ENCODE results near the gene NRAS. TPM values are rescaled to one million over a fixed set of nuclear protein-coding genes. Genes with fewer than 3 reads are reported as not detected.
"Not testable (repeated sequence)": the region's sequence is repeated elsewhere in the genome, so short reads cannot be mapped to it uniquely, and the experiment has no call there.

NRAS gene
- total and polyA plus RNA-seq, 2 experiments from 2014 or later, result 30.0 to 31.9 TPM

GRCh38 chr1:114756009-114756892 is 39.7 kb upstream of the NRAS start:
- no peaks in the 10 kb centered on the region for H3K9me3 ChIP-seq (ENCODE audit: low read depth)
- H3K27me3 ChIP-seq, result no peaks in the 10 kb centered on the region
- no peak for TF ChIP-seq CTCF (IDR thresholded peaks at IDR 0.05; ENCODE audit: low read depth, low read length)
- no peaks in the 10 kb centered on the region for H3K36me3 ChIP-seq
- peak overlapping the region; percentile 99 for H3K4me3 ChIP-seq
- H3K27ac ChIP-seq, result peak overlapping the region; percentile 100
- DNase-seq (ENCODE audit: low read depth in 1 of 2, low spot score in 1 of 2), result no peak
- peaks cover 37% of the 10 kb centered on the region for H3K4me1 ChIP-seq (ENCODE audit: low read depth)

GRCh38 chr1:114755006-114755931 is 38.7 kb upstream of the NRAS start:
- no peaks in the 10 kb centered on the region for H3K27me3 ChIP-seq
- H3K4me1 ChIP-seq (ENCODE audit: low read depth), result peaks cover 45% of the 10 kb centered on the region
- H3K4me3 ChIP-seq, result no peak overlapping the region
- no peaks in the 10 kb centered on the region for H3K9me3 ChIP-seq (ENCODE audit: low read depth)
- H3K36me3 ChIP-seq, result peaks cover 5% of the 10 kb centered on the region
- DNase-seq (ENCODE audit: low read depth in 1 of 2, low spot score in 1 of 2), result no peak
- no peak for TF ChIP-seq CTCF (IDR thresholded peaks at IDR 0.05; ENCODE audit: low read depth, low read length)
- H3K27ac ChIP-seq, result no peak overlapping the region

- peaks cover 52% of the 10 kb centered on the region for H3K4me1 ChIP-seq (ENCODE audit: low read depth)
Measured at GRCh38 chr1:114753702-114754101, 37.1 kb upstream of the NRAS start.

GRCh38 chr1:114753143-114753542 is 36.6 kb upstream of the NRAS start:
- Histone ChIP-seq H3K27me3 (no peaks in the 10 kb centered on the region), H3K9me3 (ENCODE audit: low read depth) (no peaks in the 10 kb centered on the region), H3K4me1 (ENCODE audit: low read depth) (peaks cover 52% of the 10 kb centered on the region), H3K36me3 (peaks cover 24% of the 10 kb centered on the region), H3K27ac (peak overlapping the region; percentile 54), H3K4me3 (no peak overlapping the region)
- DNase-seq (ENCODE audit: low read depth in 1 of 2, low spot score in 1 of 2), result no peak
- TF ChIP-seq CTCF (IDR thresholded peaks at IDR 0.05; ENCODE audit: low read depth, low read length), result no peak

More at GRCh38 chr1:114753702-114754101, 37.1 kb upstream of the NRAS start:
- H3K27me3 ChIP-seq; DNase-seq (ENCODE audit: low read depth in 1 of 2, low spot score in 1 of 2); H3K4me3 ChIP-seq; H3K27ac ChIP-seq; H3K9me3 ChIP-seq (ENCODE audit: low read depth): not testable (repeated sequence)
- H3K36me3 ChIP-seq, result peaks cover 18% of the 10 kb centered on the region

- H3K36me3 ChIP-seq, result peaks cover 34% of the 10 kb centered on the region
- no peaks in the 10 kb centered on the region for H3K27me3 ChIP-seq
- TF ChIP-seq CTCF (IDR thresholded peaks at IDR 0.05; ENCODE audit: low read depth, low read length), result no peak
- H3K4me3 ChIP-seq, result no peak overlapping the region
- no peak overlapping the region for H3K27ac ChIP-seq
- H3K4me1 ChIP-seq (ENCODE audit: low read depth), result peaks cover 46% of the 10 kb centered on the region
- no peaks in the 10 kb centered on the region for H3K9me3 ChIP-seq (ENCODE audit: low read depth)
- DNase-seq (ENCODE audit: low read depth in 1 of 2, low spot score in 1 of 2), result no peak
Measured at GRCh38 chr1:114750780-114751179, 34.2 kb upstream of the NRAS start.

All from cardiac muscle cell (in vitro differentiated cells and primary cell).